ENCODE data around the gene TAF4B. TPM values are rescaled to one million over a fixed set of nuclear protein-coding genes. Genes with fewer than 3 reads are reported as not detected.

TAF4B gene
- total RNA-seq, 1 donor, result 5.1 TPM

- Histone ChIP-seq H3K4me1 (ENCODE audit: insufficient read depth, low read length) (no peaks in the 10 kb centered on the region), H3K79me2 (ENCODE audit: insufficient read depth, low read length) (no peaks in the 10 kb centered on the region), H3K27me3 (ENCODE audit: insufficient read depth, low read length) (no peaks in the 10 kb centered on the region), H4K20me1 (ENCODE audit: insufficient read depth, low read length) (no peaks in the 10 kb centered on the region), H3K36me3 (ENCODE audit: insufficient read depth, low read length) (no peaks in the 10 kb centered on the region), H3K9me3 (ENCODE audit: low read depth, low read length) (no peaks in the 10 kb centered on the region), H3K27ac (ENCODE audit: low read depth, low read length) (no peak overlapping the region), H2AFZ (ENCODE audit: low read length) (no peak overlapping the region), H3K4me2 (ENCODE audit: insufficient read depth, low read length) (no peak overlapping the region), H3K4me3 (ENCODE audit: insufficient read depth, low read length) (no peak overlapping the region)
- no peak for DNase-seq (ENCODE audit: insufficient read length, low spot score, missing footprints)
- peak; percentile 43 for TF ChIP-seq CTCF (IDR thresholded peaks at IDR 0.05; ENCODE audit: extremely low read depth, low read depth, low read length)
Observed at GRCh38 chr18:26405190-26405801, 179.1 kb downstream of the TAF4B start.

- H3K36me3 ChIP-seq (ENCODE audit: insufficient read depth, low read length), result no peaks in the 10 kb centered on the region
- no peak overlapping the region for H2AFZ ChIP-seq (ENCODE audit: low read length)
- H3K27ac ChIP-seq (ENCODE audit: low read depth, low read length), result no peak overlapping the region
- H3K27me3 ChIP-seq (ENCODE audit: insufficient read depth, low read length), result no peaks in the 10 kb centered on the region
- no peak overlapping the region for H3K4me2 ChIP-seq (ENCODE audit: insufficient read depth, low read length)
- H4K20me1 ChIP-seq (ENCODE audit: insufficient read depth, low read length), result no peaks in the 10 kb centered on the region
- no peak overlapping the region for H3K4me3 ChIP-seq (ENCODE audit: insufficient read depth, low read length)
- no peak for DNase-seq (ENCODE audit: insufficient read length, low spot score, missing footprints)
- H3K4me1 ChIP-seq (ENCODE audit: insufficient read depth, low read length), result no peaks in the 10 kb centered on the region
- TF ChIP-seq CTCF (IDR thresholded peaks at IDR 0.05; ENCODE audit: extremely low read depth, low read depth, low read length), result no peak
- no peaks in the 10 kb centered on the region for H3K79me2 ChIP-seq (ENCODE audit: insufficient read depth, low read length)
- no peaks in the 10 kb centered on the region for H3K9me3 ChIP-seq (ENCODE audit: low read depth, low read length)
Observed at GRCh38 chr18:26406324-26406723, 180.1 kb downstream of the TAF4B start.

GRCh38 chr18:26406854-26407517 is 180.7 kb downstream of the TAF4B start:
- no peaks in the 10 kb centered on the region for H3K9me3 ChIP-seq (ENCODE audit: low read depth, low read length)
- no peaks in the 10 kb centered on the region for H3K79me2 ChIP-seq (ENCODE audit: insufficient read depth, low read length)
- H3K27me3 ChIP-seq (ENCODE audit: insufficient read depth, low read length), result no peaks in the 10 kb centered on the region
- no peaks in the 10 kb centered on the region for H3K4me1 ChIP-seq (ENCODE audit: insufficient read depth, low read length)
- H4K20me1 ChIP-seq (ENCODE audit: insufficient read depth, low read length), result no peaks in the 10 kb centered on the region
- TF ChIP-seq CTCF (IDR thresholded peaks at IDR 0.05; ENCODE audit: extremely low read depth, low read depth, low read length), result no peak
- H3K27ac ChIP-seq (ENCODE audit: low read depth, low read length), result no peak overlapping the region
- no peak overlapping the region for H3K4me2 ChIP-seq (ENCODE audit: insufficient read depth, low read length)
- H2AFZ ChIP-seq (ENCODE audit: low read length), result peak overlapping the region; percentile 48
- DNase-seq (ENCODE audit: insufficient read length, low spot score, missing footprints), result no peak
- no peak overlapping the region for H3K4me3 ChIP-seq (ENCODE audit: insufficient read depth, low read length)
- no peaks in the 10 kb centered on the region for H3K36me3 ChIP-seq (ENCODE audit: insufficient read depth, low read length)

GRCh38 chr18:26407736-26408601 is 181.7 kb downstream of the TAF4B start:
- no peak for TF ChIP-seq CTCF (IDR thresholded peaks at IDR 0.05; ENCODE audit: extremely low read depth, low read depth, low read length)
- H3K4me1 ChIP-seq (ENCODE audit: insufficient read depth, low read length), result no peaks in the 10 kb centered on the region
- no peak overlapping the region for H3K4me2 ChIP-seq (ENCODE audit: insufficient read depth, low read length)
- H3K4me3 ChIP-seq (ENCODE audit: insufficient read depth, low read length), result no peak overlapping the region
- H3K36me3 ChIP-seq (ENCODE audit: insufficient read depth, low read length), result no peaks in the 10 kb centered on the region
- H3K9me3 ChIP-seq (ENCODE audit: low read depth, low read length), result no peaks in the 10 kb centered on the region
- no peak overlapping the region for H3K27ac ChIP-seq (ENCODE audit: low read depth, low read length)
- no peak for DNase-seq (ENCODE audit: insufficient read length, low spot score, missing footprints)
- H4K20me1 ChIP-seq (ENCODE audit: insufficient read depth, low read length), result no peaks in the 10 kb centered on the region
- H3K27me3 ChIP-seq (ENCODE audit: insufficient read depth, low read length), result no peaks in the 10 kb centered on the region
- no peaks in the 10 kb centered on the region for H3K79me2 ChIP-seq (ENCODE audit: insufficient read depth, low read length)
- H2AFZ ChIP-seq (ENCODE audit: low read length), result no peak overlapping the region

All from osteoblast (primary cell).